IPS-11a (cell line): ENCODE results near the gene FAM124B.
"Not testable (repeated sequence)": the region's sequence is repeated elsewhere in the genome, so short reads cannot be mapped to it uniquely, and the experiment has no call there.

Experiments used
- H3K4me3 ChIP-seq: one replicate; pipeline ENCODE4 v1.5.1; 2013; ENCODE audit warnings: low read depth, low read length, control low read depth

The FAM124B gene

GRCh38 chr2:224416656-224417360 is 14.9 kb upstream of the FAM124B start:
- no peak overlapping the region for H3K4me3 ChIP-seq

GRCh38 chr2:224413381-224413780 is 11.5 kb upstream of the FAM124B start:
- H3K4me3 ChIP-seq, result no peak overlapping the region

DNA sequence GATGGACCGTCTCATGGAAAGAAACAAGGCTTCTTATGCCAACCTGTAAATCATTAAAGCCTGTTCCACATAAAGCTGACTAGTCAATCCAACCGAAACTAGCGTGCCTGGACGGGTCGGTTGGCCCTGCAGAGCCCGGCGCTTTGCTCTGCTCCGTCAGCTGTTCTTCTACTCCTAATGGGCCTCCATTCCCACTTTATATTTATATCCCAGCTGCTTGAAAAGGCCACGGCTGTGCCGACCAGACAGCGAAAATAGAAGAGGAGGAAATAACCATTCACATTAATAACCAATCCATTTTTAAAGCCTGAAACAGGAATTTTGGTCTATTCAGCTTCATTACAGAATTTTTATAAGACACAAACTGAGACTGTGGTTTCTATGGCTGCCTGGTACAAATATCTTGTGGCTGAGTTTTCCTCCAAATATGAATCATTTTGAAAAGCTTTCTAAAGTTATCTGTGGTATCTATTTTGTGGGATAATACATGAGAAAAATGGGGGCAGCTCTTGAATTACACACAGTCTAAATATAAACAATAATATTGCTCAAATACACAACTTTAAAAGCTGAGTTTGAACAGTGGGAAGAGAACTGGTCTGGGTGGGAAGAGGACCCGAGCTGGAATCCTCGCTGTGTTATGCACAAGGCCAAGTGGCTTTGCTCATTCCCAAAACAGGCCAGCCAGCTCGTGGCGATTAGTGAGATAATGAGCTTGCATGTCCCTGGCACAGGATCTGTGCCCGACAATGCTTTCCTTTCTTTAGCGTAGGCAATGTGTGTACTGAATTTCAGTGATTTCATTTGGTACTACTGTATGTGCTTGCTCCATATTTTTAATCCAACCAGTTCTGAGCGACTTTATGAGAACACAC is 10.5 kb upstream of the FAM124B start:
- H3K4me3 ChIP-seq, result no peak overlapping the region

GRCh38 chr2:224410946-224411561 is 9.1 kb upstream of the FAM124B start:
- no peak overlapping the region for H3K4me3 ChIP-seq

DNA sequence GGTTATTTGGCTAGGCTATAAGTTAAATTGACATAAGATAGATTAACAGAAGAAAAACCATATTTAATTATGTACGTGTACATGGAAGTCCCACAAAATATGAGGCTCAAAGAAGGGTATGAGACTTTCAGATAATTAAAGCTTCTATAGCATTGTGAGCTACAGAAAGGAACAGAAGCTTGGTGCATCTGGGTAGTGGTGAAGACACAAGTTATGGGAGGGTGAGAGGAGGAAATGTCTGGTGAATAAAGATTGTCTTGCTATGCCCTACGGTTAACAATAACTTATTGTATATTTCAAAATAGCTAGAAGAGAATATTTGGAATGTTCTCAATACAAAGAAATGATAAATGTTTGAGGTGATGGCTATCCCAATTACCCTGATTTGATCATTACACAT is 6.8 kb upstream of the FAM124B start:
- no peak overlapping the region for H3K4me3 ChIP-seq

DNA sequence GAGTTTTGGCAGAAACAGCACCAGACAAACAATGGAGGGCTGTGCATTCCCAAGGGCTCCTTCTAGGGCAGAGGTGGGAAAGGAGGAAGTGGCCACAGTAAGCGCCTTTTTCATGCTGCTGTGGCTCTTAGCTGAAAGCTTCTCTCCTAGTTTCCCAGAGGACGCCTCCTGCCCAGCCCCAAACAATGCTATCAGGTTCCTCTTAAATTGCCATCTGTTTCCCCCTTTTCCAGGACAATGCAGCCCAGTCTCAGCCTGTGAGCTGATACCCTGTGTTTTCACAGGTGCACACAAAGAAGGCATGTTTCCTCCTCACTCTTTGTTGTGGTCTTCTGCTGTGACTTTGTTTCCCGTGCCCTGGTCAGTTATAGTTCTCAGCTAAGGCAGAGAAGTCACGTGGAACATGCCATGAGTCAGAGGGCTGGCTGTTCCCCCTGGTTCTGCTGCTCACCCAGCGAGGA is 5.4 kb upstream of the FAM124B start:
- H3K4me3 ChIP-seq, result no peak overlapping the region

- H3K4me3 ChIP-seq, result no peak overlapping the region
These were observed 4.0 kb upstream of the FAM124B start for GRCh38 chr2:224405841-224406370.

GRCh38 chr2:224405412-224405811 is 3.5 kb upstream of the FAM124B start:
- no peak overlapping the region for H3K4me3 ChIP-seq

GRCh38 chr2:224404796-224405195 is 2.9 kb upstream of the FAM124B start:
- no peak overlapping the region for H3K4me3 ChIP-seq

GRCh38 chr2:224403657-224404056 is 1.8 kb upstream of the FAM124B start:
- H3K4me3 ChIP-seq, result no peak overlapping the region

GRCh38 chr2:224400886-224401632 is 848 bp downstream of the FAM124B start:
- no peak overlapping the region for H3K4me3 ChIP-seq

- no peak overlapping the region for H3K4me3 ChIP-seq
These were observed 1.6 kb downstream of the FAM124B start for GRCh38 chr2:224400174-224400810.

GRCh38 chr2:224398289-224398688 is 3.6 kb downstream of the FAM124B start:
- H3K4me3 ChIP-seq, result no peak overlapping the region

DNA sequence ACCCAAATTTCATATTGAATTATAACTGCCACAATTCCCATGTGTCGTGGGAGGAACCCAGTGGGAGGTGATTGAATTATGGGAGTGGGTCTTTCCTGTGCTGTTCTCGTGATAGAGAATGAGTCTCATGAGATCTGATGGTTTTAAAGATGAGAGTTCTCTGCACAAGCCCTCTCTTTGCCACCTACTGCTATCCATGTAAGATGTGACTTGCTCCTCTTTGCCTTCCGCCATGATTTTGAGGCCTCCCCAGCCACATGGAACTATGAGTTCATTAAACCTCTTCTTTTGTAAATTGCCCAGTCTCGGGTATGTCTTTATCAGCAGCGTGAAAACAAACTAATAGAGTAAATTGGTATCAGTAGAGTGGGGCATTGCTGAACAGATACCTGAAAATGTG is 4.8 kb downstream of the FAM124B start:
- H3K4me3 ChIP-seq, result not testable (repeated sequence)

DNA sequence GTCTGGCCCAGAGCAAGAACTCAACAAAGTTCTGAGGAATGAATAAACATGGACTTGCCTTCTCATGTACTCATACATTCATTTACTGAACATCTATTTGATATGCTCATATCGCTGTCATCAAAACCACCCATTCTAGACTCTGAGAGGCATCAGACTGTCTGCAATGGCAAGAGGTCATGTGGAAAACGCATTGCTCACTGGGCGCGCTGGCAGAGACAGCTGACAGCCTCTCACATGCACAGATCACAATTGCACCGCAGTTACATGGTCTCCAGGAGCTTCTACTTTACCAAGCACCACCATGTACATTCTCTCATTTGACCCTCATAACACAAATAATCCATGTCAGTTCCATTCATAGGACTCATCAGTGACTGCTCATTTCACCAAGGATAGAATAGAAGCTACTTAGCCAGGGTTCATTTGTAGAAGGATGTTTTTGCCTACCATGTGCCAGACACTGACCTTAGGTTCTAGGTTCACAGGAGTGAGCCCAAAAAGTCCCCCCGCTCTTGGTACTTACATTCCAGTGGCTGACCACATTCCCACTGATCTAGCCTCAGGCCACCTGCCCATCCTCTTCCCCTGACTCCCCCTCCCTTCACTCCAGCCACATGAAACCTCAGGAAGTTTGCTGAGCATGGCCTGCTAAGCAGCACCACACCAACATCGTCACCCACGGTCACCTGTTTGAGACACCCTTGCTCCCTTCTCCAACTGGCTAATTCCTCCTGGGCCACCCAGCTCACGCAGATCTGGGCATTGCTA is 6.1 kb downstream of the FAM124B start:
- no peak overlapping the region for H3K4me3 ChIP-seq

GRCh38 chr2:224393157-224393872 is 8.6 kb downstream of the FAM124B start:
- H3K4me3 ChIP-seq, result no peak overlapping the region

- no peak overlapping the region for H3K4me3 ChIP-seq
These were observed 9.4 kb downstream of the FAM124B start for GRCh38 chr2:224392545-224392944.

GRCh38 chr2:224389317-224389716 is 12.6 kb downstream of the FAM124B start:
- no peak overlapping the region for H3K4me3 ChIP-seq

- H3K4me3 ChIP-seq, result no peak overlapping the region
These were observed 15.0 kb downstream of the FAM124B start for GRCh38 chr2:224386876-224387275.
